Lower leg skin (tissue), 3 donors: ENCODE data around the gene COG5.

ENCODE experiments used
- POLR2A ChIP-seq, 2 donors: fragments of 450-650 bp; IDR thresholded peaks; one replicate each; pipeline ENCODE4 v1.6.1; 2016 to 2017; ENCODE audit warnings: antibody characterized with exemption in 2 of 2, mild to moderate bottlenecking in 1 of 2, moderate library complexity in 1 of 2
- TF ChIP-seq, protein P1 (sequence below), 3 donors: fragments of 450-650 bp; IDR thresholded peaks; one replicate each; pipeline ENCODE4 v1.5.1; 2016; ENCODE audit warnings: antibody characterized with exemption in 3 of 3, mild to moderate bottlenecking in 3 of 3, moderate library complexity in 2 of 3

DNA sequence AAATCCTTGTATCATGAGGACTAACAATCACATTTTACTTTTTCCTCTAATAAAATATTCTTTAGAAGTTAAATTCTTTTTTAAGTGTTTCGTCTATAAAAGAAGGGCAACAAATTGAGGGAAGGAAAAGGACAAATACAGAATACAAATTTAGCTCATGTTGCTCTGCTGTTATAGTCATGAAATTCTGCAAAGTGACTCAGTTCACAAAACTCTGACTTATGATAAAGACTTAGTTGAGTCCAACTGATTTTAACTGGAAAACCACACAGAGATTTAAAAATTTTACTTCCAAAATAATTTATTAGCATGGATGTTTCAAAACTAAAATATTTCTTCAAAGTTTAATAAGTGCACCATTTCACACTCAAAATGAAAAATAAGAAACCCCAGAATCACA, 168.9 kb downstream of the COG5 start:
- TF ChIP-seq POLR2A (IDR thresholded peaks at IDR 0.05) = no peak
- TF ChIP-seq, protein P1, sequence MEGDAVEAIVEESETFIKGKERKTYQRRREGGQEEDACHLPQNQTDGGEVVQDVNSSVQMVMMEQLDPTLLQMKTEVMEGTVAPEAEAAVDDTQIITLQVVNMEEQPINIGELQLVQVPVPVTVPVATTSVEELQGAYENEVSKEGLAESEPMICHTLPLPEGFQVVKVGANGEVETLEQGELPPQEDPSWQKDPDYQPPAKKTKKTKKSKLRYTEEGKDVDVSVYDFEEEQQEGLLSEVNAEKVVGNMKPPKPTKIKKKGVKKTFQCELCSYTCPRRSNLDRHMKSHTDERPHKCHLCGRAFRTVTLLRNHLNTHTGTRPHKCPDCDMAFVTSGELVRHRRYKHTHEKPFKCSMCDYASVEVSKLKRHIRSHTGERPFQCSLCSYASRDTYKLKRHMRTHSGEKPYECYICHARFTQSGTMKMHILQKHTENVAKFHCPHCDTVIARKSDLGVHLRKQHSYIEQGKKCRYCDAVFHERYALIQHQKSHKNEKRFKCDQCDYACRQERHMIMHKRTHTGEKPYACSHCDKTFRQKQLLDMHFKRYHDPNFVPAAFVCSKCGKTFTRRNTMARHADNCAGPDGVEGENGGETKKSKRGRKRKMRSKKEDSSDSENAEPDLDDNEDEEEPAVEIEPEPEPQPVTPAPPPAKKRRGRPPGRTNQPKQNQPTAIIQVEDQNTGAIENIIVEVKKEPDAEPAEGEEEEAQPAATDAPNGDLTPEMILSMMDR (IDR thresholded peaks at IDR 0.05) = no peak
